GM20000 (cell line): ENCODE data around the gene COL1A2.

Experiments used
- DNase-seq: peaks from one replicate; pipeline ENCODE4 v3.0.0; 2012; ENCODE audit warnings: low spot score
- TF ChIP-seq, protein P1 (sequence below): IDR thresholded peaks from 2 replicates; pipeline ENCODE4 v1.5.1; 2012; ENCODE audit warnings: mild to moderate bottlenecking, control low read depth; ENCODE audit errors: extremely low read depth, missing control alignments

Gene COL1A2

DNA sequence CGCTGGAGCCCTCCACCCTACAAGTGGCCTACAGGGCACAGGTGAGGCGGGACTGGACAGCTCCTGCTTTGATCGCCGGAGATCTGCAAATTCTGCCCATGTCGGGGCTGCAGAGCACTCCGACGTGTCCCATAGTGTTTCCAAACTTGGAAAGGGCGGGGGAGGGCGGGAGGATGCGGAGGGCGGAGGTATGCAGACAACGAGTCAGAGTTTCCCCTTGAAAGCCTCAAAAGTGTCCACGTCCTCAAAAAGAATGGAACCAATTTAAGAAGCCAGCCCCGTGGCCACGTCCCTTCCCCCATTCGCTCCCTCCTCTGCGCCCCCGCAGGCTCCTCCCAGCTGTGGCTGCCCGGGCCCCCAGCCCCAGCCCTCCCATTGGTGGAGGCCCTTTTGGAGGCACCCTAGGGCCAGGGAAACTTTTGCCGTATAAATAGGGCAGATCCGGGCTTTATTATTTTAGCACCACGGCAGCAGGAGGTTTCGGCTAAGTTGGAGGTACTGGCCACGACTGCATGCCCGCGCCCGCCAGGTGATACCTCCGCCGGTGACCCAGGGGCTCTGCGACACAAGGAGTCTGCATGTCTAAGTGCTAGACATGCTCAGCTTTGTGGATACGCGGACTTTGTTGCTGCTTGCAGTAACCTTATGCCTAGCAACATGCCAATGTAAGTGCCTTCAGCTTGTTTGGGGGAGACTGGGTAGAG lies at the start of gene COL1A2:
Gene COL1A2, plus strand, starts transcription at position 459 of the 704 bp plus-strand sequence. Its CDS starts 137 bp downstream, at position 596.
- peak; percentile 17 for DNase-seq
- TF ChIP-seq, protein P1, sequence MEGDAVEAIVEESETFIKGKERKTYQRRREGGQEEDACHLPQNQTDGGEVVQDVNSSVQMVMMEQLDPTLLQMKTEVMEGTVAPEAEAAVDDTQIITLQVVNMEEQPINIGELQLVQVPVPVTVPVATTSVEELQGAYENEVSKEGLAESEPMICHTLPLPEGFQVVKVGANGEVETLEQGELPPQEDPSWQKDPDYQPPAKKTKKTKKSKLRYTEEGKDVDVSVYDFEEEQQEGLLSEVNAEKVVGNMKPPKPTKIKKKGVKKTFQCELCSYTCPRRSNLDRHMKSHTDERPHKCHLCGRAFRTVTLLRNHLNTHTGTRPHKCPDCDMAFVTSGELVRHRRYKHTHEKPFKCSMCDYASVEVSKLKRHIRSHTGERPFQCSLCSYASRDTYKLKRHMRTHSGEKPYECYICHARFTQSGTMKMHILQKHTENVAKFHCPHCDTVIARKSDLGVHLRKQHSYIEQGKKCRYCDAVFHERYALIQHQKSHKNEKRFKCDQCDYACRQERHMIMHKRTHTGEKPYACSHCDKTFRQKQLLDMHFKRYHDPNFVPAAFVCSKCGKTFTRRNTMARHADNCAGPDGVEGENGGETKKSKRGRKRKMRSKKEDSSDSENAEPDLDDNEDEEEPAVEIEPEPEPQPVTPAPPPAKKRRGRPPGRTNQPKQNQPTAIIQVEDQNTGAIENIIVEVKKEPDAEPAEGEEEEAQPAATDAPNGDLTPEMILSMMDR = no peak

DNA sequence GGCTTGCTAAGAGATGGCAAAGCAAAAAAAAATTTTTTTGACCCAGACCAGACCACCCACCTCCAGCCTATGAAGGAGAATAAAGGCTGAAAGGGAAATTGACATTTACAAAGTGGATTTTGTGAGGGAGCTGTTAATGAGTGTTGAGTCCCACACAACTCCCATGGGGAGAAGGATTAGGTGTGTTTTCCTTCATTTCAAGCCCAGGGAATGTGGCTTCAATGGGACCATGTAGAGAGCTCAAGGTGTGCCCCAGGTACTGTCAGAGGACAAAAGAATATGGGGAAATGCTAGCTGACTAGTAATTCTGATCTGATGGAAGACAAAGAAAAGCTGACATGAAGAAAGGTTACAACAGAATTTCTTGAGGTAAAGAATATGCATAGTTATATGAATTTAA lies 48.8 kb upstream of the COL1A2 start:
- TF ChIP-seq, protein P1 = no peak
- no peak for DNase-seq

DNA sequence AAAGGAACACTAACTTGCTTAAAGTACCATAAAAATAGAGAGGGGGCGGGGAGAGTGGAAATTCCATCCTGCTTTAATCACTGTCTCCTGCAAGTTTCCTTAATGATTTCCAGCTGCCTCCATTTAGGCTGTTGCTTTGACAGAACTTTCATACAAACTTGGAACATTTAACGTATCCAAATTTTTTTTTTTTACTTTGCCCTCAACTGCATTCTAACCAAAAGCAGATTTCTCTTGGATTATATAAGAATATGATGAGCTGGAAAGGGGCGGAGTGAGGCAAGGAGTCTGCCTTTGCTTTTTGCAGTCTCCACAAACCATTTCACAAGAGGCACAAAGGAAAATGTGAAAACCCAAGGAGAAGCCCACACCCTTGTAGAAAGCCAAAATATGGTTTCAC lies 46.6 kb upstream of the COL1A2 start:
- TF ChIP-seq, protein P1 = no peak
- no peak for DNase-seq

DNA sequence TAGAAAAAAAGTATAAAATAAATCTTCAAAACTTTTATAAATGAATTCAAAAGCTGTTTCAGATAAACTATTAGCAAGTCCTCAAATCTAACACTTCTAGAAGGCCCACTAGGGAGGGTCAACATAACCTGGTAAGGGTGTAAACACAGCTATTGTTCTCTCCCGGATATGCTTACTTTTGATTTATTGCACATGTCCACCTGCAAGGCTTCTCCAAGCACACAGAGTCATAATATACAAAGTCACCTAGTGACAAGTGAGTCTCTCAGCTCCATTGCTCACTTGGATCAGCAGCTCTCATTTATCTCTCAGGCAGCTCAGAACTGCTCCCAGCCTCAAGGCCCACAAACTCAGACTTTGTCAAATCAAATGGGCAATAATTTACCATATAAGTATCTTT lies 44.0 kb upstream of the COL1A2 start:
- DNase-seq = no peak

DNA sequence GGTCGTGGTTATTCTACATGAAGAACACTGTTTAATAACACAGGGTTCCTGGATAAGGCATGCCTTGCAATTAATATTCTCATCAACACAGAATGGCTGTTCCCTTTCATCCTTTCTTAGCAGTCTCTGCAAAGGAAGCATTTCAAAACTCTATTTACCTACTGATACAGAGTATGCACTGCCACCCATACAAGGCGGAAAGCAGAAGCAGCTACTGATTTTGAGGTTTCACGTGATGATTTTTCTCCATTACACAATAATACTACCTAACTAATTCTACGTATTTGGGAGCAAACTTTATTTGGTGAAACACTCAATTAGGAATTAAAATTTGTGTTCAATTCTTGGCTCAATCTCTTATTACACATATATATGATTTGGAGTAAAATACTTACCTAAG lies 43.0 kb upstream of the COL1A2 start:
- DNase-seq = no peak
- TF ChIP-seq, protein P1 = no peak

More for the DNA sequence above, 44.0 kb upstream of the COL1A2 start:
- TF ChIP-seq, protein P1 = no peak

DNA sequence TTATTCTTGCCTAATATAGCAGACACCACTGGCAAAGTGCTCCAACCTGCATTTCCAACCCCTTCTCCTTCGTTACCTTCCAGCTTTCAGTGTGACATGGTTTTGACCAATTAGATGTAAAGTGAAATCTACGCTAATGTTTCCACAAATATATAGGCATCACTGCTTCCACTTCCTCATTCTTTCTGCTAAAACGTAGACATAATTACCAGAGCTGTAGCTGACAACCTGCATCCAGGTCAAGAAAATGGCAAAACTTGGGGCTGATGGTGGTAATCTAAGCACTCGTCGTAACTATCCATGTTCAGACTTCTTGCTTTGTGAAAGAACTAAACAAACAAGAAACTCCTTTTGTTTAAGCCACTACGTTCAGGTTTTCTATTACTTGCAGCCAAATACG lies 41.8 kb upstream of the COL1A2 start:
- no peak for DNase-seq
- TF ChIP-seq, protein P1 = no peak

DNA sequence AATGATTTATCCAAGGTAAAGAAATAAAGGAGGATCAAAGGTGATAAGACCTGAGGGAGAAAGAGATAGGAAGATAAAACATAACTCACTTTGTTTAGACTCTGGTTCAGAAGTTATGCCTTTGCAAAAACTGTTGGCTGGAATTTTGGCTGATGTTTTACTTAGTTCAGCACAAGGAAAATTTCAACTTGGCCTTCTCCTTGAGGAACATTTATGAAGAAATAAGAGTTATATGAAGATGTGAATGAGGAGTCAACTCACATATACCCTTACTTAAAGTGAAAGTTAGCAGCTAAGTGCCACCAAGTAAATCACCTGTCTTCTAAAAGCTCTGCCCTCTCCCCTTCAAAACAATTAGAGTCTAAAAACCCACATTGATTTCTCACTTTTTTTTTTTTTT lies 39.7 kb upstream of the COL1A2 start:
- no peak for DNase-seq
- TF ChIP-seq, protein P1 = no peak
